Activated CD4-positive, CD25-positive, alpha-beta regulatory T cell treated with anti-CD3 and anti-CD28 coated beads, Interleukin-2, amount 50 U/mL, for 24 hours (primary cell): ENCODE data around the gene ASIC4.

Experiments used
- ATAC-seq, 2 donors: fragments of 150-1000 bp; cut with Tn5 transposase; one replicate each; pipeline ENCODE4 v1.10.0; 2021; ENCODE audit warnings: mild to moderate bottlenecking in 1 of 2, moderate library complexity in 1 of 2

ASIC4 gene

GRCh38 chr2:219570924-219571310, 56.6 kb downstream of the ASIC4 start:
- no peak for ATAC-seq

DNA sequence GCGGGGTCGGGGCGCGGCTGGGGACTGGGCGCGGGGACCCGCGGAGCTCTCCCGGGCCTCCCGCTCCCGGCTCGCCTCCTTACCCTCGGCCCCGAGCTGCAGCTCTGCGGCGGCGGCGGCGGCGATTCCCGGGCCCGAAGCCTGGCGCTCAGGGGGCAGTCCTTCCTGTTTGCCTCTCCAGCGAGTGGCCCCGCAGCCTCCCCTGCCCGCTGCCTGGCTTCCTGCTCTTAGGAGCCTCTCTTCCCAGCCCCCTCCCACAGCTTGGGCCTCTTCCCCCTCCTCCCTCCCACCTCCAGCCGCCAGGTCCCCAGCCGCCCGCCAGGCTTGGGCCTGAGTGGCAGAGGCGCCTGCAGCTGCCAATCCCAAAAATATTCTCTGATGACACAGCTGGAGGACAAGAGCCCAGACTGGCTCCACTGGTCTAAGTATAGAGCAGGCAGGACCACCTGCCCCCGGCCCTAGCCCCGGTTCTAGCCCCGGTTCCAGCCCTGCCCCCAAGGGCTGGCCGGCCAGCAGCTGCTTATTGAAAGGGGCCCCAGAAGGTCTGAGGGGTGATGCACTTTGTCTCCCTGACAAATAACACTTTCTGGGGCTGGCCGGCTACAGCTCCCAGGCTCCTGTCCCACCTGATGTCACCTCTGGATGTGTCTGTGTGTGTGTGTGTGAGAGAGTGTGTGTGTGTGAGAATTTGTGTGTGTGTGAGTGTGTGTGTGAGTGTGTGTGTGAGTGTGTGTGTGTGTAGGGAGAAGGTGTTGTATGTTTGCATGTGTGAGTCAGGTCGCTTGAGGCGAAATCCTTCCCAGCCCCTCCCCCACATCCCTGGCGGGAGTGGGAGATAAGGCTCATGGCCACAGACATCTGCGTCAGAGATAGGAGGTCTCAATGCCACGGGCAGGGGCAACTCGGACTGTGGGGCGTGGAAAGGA, 57.3 kb downstream of the ASIC4 start, which contains the start of gene OBSL1:
OBSL1 (minus strand) TSS at position 229 of the 926 bp plus-strand sequence. CDS start 307 bp downstream, outside the sequence.
- ATAC-seq: no peak

DNA sequence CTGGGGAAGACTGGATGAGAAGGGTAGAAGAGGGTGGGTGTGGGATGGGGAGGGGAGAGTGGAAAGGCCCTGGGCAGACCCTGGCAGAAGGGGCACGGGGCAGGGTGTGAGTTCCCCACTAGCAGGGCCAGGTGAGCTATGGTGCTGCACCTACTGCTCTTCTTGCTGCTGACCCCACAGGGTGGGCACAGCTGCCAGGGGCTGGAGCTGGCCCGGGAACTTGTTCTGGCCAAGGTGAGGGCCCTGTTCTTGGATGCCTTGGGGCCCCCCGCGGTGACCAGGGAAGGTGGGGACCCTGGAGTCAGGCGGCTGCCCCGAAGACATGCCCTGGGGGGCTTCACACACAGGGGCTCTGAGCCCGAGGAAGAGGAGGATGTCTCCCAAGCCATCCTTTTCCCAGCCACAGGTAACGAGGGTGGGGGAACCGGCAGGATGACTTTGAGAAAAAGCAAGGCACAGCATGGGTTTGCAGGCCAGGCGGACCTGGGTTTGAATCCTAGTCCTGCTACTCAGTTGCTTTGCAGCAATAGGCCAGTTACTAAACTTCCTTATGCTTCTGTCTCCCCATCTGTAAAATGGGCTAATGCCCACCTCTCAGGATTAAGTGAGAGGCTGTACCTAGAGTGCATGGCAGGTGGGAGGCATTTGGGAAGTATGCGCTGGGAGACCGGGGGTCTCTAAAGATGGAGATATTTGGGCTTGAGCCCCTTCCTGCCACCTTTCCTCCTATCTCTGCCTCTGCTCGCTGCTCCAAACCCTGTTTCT, 58.1 kb downstream of the ASIC4 start, which contains the start of gene INHA:
INHA (plus strand) TSS at position 74 of the 765 bp plus-strand sequence; CDS start at position 139, 65 bp downstream.
- no peak for ATAC-seq

- no peak for ATAC-seq
Measured at GRCh38 chr2:219573166-219573565, 58.9 kb downstream of the ASIC4 start.

- ATAC-seq: no peak
Measured at GRCh38 chr2:219574484-219575311, 60.4 kb downstream of the ASIC4 start.

DNA sequence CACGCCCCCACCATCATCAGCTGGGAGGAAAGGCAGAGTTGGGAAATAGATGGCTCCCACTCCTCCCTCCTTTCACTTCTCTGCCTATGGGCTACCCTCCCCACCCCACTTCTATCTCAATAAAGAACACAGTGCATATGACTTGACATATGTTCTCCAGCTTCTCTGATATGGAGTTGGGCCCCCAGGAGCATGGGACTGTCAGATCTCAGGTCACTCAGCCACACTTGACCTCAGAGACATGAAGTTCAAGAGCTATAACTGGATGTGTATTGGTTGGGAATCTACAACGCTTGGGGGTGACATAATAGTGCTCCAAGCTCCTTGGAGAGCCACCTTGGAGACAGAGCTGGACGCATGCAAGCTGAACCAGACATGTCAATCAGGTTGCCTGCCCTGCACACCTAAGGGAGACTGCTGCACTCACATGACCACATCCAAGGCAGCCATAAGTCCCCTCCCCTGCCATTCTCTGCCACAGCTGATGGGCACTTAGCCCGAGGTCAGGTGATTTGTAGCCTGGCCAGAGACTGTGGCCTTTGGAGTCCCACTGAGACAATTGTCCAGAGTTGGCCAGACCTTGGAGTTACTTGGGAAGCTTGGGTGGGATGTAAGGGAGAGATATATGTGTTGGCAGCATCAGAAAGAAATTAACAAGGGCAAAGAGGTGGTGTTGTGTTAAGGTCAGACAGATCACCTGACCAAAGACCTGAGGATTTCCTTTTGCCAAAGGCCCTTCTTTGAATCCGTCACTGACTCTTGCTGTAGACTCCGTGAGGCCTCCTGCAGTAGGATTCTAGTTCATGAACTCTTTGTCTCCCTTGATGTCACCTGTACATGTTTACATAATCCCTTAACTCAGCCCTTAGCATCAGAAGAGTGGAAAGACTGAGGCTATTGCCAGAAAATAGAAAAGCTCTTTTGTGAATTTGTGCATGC, 61.6 kb downstream of the ASIC4 start:
- ATAC-seq: no peak

DNA sequence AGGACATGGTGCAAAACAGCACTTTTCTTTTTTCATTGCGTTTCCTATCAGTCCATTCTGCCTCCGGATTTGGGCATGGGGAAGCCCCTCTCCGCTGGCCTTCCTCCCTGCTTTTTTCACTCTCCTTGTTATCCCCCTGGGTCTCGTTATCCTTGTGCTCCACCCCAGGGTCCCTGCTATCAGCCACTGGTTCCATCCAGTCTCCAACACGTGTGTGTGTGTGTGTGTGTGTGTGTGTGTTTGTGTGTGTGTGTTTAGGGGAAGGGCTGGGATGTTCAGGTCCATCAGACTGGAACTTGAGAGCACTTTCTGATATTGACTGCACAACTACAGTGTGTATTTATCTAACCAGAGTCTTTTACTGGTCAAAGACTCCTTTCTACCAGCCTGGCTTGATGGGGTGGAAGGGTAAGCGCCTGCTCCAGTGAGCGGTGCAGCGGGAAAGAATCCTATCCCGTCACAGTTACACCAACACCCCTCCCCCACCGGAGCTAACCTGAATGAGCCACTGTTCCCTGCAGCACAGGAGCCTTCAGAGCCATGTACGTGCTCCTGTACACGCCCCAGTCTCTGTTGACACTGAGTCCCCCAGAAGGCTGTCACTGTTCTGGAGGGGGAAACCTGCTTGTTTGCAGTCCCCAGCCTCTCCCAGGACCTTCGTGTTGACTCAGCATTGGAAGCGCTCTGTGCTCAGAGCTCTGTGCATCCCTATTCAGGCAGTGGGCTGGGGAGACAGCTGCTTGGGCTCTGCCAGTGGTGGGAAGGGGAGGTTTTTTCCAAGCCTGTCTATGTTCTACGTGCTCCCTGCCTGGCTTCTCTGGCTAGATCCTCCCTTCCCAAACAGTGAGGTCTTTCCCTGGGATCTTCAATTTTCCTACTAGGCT, 62.5 kb downstream of the ASIC4 start:
- no peak for ATAC-seq

DNA sequence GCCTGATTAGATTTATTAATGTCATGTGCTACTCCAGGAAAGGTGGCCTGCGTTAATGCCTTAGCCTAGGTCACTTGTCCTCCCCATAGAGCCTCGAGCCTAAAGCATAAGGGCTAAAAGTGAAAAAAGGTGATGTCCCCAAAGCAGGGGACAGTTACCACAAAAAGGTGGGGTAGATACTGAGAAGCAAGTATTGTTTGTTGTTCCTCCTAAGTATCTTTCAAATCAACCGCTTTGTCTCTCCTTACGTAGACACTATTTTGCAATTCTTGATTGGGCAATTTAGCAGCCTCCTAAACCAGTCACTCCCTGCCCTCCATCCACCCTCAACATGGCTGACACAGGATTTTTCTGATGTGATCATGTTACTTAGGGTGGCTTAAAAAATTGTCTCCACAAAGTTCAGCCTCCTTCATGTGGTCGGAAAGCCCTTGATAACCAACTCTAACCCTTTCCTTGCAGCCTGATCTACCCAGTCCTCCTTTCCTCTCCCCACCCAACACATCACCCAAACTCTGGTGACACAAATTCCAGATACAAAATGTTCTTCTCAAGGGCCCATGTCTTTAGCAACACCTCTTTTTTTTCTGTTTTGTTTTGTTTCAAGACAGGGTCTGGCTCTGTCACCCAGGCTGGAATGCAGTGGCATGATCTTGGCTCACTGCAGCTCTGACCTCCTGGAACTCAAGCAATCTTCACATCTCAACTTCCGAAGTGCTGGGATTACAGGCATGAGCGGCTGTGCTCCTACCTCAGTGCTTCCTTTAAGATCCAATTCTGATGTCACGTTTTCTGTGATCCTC, 64.7 kb downstream of the ASIC4 start:
- ATAC-seq: no peak

DNA sequence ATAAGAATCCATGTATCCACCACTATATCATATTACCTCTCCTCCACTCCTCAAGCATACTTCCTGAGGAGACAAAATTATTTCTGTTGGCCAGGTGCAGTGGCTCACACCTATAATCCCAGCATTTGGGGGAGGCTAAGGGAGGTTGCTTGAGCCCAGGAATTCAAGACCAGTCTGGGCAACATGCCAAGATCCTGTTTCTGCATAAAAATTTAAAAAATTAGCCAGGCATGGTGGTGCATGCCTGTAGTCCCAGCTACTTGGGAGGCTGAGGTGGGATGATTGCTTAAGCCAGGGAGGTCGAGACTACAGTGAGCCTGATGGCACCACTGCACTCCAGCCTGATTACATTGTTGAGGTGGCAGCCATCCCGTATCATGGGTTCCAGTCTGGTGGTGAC, 67.1 kb downstream of the ASIC4 start:
- no peak for ATAC-seq
